H4 (cell line): Measurements from ENCODE around the gene ITGAV. TPM values are rescaled to one million over a fixed set of nuclear protein-coding genes. Genes with fewer than 3 reads are reported as not detected.

Source experiments
- DNase-seq: peaks from one replicate; pipeline ENCODE4 v3.0.0-alpha.2; 2015; ENCODE audit warnings: low spot score
- total RNA-seq: library from RNA; depleted of rRNA; stranded (reverse); fragments of >200 nt; shearing (Covaris generic); gene quantifications from 2 replicates; pipeline ENCODE4 v1.2.3, GENCODE V29; 2014

Gene ITGAV
- total RNA-seq, 1 experiment from 2014 or later, result 67.4 TPM

GRCh38 chr2:186612555-186613440 is 22.9 kb downstream of the ITGAV start:
- DNase-seq, result no peak

GRCh38 chr2:186614373-186614772 is 24.5 kb downstream of the ITGAV start:
- DNase-seq, result no peak

DNA sequence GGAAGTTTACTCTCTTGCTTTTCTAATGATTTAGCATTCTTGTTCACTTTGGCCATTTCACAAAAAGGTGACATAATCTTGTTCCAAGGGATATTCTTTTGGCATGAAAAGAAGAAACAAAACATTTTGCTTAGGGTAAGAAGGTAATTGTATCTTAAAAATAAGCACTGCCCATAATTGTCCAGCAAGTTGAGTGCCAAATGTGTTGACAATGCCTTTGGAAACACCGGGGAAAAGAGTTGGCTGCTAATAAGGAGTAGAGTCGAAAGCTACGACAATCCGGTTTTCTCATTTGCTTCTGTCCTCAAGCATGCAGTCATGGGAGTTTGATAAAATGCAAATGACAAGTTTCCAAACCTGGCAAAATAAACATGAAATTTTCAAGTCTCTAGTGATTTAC is 27.3 kb downstream of the ITGAV start:
- no peak for DNase-seq

GRCh38 chr2:186617771-186618170 is 27.9 kb downstream of the ITGAV start:
- DNase-seq, result no peak

DNA sequence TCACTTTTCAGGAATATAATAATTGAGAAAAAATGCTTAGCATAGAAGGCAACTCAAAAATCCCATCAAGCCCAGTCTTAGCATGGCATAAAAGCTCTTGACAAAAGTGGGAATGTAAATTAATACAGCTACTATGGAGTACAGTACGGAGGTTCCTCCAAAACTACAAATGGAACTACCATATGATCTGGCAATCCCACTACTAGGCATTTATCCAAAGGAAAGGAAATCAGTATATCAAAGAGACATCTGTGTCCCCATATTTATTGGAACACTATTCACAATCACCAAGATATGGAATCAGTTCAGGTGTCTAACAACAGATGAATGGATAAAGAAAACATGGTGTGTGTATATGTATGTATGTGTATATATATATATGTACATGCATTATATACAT is 28.8 kb downstream of the ITGAV start:
- DNase-seq, result no peak

DNA sequence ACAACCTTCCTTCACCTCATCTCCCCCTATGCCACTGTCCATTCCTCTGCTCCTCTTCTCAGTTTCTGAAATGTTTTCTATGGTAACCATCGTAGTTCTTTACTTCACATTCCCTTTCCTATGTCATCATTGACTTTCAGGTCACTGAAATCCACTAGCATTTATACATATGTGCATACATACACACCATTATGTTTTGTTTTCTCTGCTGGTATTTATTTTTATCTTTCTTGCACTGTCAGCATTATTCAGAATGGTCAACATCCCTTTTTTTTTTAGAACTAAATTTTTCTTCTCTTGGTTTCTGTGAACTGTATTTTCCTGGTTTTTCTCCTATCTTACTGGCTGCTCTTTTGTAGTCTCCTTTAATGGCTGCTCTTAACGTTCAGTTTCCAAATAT is 33.2 kb downstream of the ITGAV start:
- DNase-seq, result no peak

GRCh38 chr2:186624276-186624675 is 34.4 kb downstream of the ITGAV start:
- DNase-seq, result no peak

DNA sequence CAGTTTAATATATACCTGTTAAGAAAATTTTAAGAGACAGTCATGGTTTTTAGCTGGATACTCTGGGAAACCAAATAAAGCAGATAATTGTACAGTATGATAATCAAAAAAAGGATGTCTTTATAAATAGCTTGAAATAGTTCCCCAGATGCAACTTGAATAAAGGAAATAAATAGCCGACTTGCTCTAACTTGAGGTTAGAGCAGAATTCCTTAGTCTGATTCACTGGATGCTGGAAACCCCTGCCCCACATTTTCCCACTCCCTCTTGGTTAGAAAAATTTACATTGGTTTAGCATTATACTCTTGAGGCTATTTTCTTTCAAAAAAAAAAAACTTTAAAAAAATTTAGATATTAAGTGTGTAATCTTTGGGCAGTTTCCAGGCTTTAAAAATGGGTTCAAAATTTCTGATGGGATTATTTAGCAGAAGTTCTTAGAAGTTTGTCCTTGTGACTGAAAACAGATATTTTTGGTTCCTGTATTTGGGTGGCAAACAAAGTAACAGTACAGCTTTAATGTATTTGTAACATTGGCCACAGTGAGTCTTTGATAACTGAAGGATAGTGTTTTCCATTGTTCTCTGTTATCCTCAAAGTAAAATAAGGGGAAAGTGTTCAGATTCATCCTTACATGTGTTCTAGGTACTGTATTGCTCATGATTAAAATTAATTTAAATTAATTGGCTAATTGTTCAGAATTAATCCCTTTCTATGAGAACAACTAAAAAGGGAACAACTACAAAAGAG is 39.6 kb downstream of the ITGAV start:
- DNase-seq, result no peak

- DNase-seq, result no peak
Observed at GRCh38 chr2:186632417-186632816, 42.6 kb downstream of the ITGAV start.

- DNase-seq, result no peak
Observed at GRCh38 chr2:186634701-186635100, 44.8 kb downstream of the ITGAV start.

DNA sequence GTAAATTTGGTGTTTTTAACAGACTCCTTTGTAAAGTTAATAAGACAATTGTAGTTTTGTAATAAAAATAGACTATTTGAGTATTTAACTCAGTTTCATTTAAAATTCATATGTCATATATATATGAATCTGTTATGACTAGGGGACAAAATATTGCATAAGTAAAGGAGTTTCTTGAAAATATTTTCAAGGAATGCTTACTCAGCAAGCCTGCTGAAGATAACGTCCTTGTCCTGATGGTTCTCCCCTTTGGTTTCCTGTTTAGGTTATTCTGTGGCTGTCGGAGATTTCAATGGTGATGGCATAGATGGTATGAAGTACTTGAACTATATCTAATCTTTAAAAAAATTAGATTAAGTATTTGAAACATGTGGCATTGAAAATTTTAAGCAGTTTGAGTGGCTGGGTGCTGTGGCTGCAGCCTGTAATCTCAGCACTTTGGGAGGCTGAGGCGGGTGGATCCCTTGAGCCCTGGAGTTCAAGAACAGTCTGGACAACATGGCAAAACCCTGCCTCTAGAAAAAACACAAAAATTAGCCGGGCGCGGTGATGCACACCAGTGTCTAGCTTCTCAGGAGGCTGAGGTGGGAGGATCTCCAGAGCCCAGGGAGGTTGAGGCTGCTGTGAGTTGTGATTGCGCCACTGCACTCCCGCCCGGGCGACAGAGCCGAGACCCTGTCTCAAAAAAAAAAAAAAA is 47.1 kb downstream of the ITGAV start:
- DNase-seq, result no peak

DNA sequence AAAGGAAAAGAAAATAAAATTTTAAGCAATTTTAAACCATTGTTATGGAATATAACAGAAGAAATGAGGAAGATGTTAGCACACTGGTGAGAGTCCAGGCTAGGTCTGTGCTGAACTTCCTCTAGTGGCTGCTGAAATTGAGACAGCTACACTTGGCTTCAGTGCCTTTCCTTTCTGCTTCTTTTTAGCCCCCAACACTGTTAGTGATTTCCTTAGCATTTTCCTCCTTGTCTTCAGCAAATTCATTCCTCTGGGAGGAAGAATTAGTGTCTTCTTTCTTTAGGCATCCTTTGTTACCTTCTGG is 47.6 kb downstream of the ITGAV start:
- DNase-seq, result no peak

GRCh38 chr2:186639939-186640338 is 50.1 kb downstream of the ITGAV start:
- no peak for DNase-seq

- DNase-seq, result no peak
Observed at GRCh38 chr2:186641132-186641806, 51.4 kb downstream of the ITGAV start.

- DNase-seq, result peak; percentile 64
Observed at GRCh38 chr2:186641807-186642321, 52.0 kb downstream of the ITGAV start.

- DNase-seq, result no peak
Observed at GRCh38 chr2:186644791-186645190, 54.9 kb downstream of the ITGAV start.

DNA sequence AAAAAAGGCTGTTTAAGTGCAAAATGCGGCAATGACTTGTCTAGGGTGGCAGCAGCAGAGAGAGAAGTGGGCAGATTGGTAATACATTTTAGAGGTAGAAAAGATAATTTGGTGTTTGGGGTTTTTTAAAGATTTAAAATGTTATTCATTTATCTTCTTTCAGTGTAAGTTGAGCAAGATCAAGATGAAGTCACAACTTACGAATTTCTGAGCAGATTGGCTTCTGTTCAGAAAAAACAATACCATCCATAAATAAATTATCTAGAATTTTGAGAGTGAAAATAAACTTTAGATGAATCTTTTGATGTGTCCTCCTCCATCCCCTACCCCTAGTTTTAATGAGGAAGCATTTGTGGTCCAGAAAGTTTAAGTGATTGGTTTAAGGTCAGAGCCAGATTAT is 56.1 kb downstream of the ITGAV start:
- DNase-seq, result no peak

GRCh38 chr2:186648130-186648529 is 58.3 kb downstream of the ITGAV start:
- DNase-seq, result no peak

DNA sequence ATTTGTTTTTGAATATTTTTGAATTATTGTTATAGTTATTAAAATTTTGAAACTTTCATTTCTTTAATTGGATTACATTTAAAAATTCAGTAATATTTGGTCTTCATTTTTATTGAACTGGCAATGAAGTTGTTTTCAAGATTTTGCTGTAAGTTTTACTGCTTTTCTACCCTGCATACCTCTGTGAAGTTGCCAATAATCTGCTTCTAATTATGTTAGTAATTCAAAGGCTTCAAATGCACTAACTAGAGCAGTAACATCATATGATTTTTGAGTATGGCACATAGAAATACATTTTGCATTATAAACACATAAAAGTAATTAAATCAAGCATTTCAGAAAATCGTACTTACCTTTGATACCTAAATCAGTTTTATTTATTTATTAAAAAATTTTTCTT is 63.7 kb downstream of the ITGAV start:
- no peak for DNase-seq

DNA sequence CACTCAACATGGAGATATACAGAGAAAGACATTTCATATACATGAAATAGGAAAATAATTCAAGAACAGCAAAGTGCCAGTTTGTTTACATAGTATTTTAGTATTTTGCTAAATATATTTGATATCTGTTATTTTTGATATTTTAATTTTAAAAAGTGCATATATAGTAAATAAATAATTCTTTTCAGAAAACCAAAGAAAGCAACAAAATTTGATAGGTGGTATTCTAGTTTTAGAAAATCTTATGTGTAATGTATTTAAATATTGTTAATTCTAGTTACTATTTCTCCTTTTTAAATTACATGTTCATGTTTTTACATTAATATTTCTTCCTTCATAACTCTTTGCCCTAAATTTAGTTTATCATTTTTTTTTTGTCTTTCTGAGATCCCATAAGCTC is 69.5 kb downstream of the ITGAV start:
- no peak for DNase-seq

GRCh38 chr2:186664385-186665043 is 74.7 kb downstream of the ITGAV start:
- no peak for DNase-seq
